Measurements from ENCODE around the gene RIC1.

The RIC1 gene

GRCh38 chr9:5587024-5587423 lies 41.9 kb upstream of the RIC1 start:
- DNase-seq (ENCODE audit: low read depth) = peak; percentile 93
- TF ChIP-seq CTCF (IDR thresholded peaks at IDR 0.05; ENCODE audit: insufficient read depth, low read depth, low read length, missing control alignments) = no peak
- no peak overlapping the region for H3K4me3 ChIP-seq (ENCODE audit: low read length)

- H3K4me3 ChIP-seq (ENCODE audit: low read length) = no peak overlapping the region
- peak; percentile 21 for DNase-seq (ENCODE audit: low read depth)
- no peak for TF ChIP-seq CTCF (IDR thresholded peaks at IDR 0.05; ENCODE audit: insufficient read depth, low read depth, low read length, missing control alignments)
Measured at GRCh38 chr9:5592231-5592630, 36.7 kb upstream of the RIC1 start.

GRCh38 chr9:5592904-5593303 lies 36.0 kb upstream of the RIC1 start:
- peak; percentile 43 for DNase-seq (ENCODE audit: low read depth)
- TF ChIP-seq CTCF (IDR thresholded peaks at IDR 0.05; ENCODE audit: insufficient read depth, low read depth, low read length, missing control alignments) = no peak
- H3K4me3 ChIP-seq (ENCODE audit: low read length) = no peak overlapping the region

GRCh38 chr9:5593904-5594303 lies 35.0 kb upstream of the RIC1 start:
- no peak for TF ChIP-seq CTCF (IDR thresholded peaks at IDR 0.05; ENCODE audit: insufficient read depth, low read depth, low read length, missing control alignments)
- H3K4me3 ChIP-seq (ENCODE audit: low read length) = no peak overlapping the region
- DNase-seq (ENCODE audit: low read depth) = no peak

- DNase-seq (ENCODE audit: low read depth) = no peak
- no peak for TF ChIP-seq CTCF (IDR thresholded peaks at IDR 0.05; ENCODE audit: insufficient read depth, low read depth, low read length, missing control alignments)
- no peak overlapping the region for H3K4me3 ChIP-seq (ENCODE audit: low read length)
Measured at GRCh38 chr9:5596173-5596572, 32.7 kb upstream of the RIC1 start.

GRCh38 chr9:5608298-5609225 lies 20.3 kb upstream of the RIC1 start:
- no peak for DNase-seq (ENCODE audit: low read depth)
- TF ChIP-seq CTCF (IDR thresholded peaks at IDR 0.05; ENCODE audit: insufficient read depth, low read depth, low read length, missing control alignments) = no peak

GRCh38 chr9:5609226-5609596 lies 19.7 kb upstream of the RIC1 start:
- no peak for DNase-seq (ENCODE audit: low read depth)
- no peak for TF ChIP-seq CTCF (IDR thresholded peaks at IDR 0.05; ENCODE audit: insufficient read depth, low read depth, low read length, missing control alignments)
- H3K4me3 ChIP-seq (ENCODE audit: low read length) = no peak overlapping the region

More at GRCh38 chr9:5608298-5609225, 20.3 kb upstream of the RIC1 start:
- no peak overlapping the region for H3K4me3 ChIP-seq (ENCODE audit: low read length)

Data from epithelial cell of esophagus (primary cell).